ENCODE results near the gene ANP32B.

Gene ANP32B

GRCh38 chr9:98034593-98035546, 51.7 kb downstream of the ANP32B start:
- no peak for DNase-seq

GRCh38 chr9:98037357-98037756, 54.2 kb downstream of the ANP32B start:
- no peak for DNase-seq

GRCh38 chr9:98038958-98039357, 55.8 kb downstream of the ANP32B start:
- DNase-seq: no peak

GRCh38 chr9:98039607-98040017, 56.5 kb downstream of the ANP32B start:
- no peak for DNase-seq

- no peak for DNase-seq
Measured at GRCh38 chr9:98040212-98040611, 57.1 kb downstream of the ANP32B start.

DNA sequence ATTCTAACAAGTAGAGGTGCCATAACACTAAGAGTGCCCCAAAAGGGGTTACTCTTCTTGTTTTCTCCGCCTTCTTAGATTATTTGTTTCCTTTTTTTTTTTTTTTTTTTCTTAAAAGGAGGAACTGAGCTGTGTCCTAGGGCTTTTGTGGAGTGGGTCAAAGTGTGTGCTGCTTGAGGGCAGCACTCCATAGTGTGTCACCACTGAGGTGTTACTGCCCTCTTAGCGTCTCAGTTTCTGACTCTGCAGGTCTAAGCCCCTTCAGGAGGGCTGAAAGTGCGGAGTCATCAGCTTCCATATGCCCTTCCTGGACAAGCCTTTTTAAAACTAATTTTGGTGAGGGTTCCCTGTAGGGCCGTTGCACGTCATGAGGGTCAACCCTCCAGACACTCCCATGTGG, 60.8 kb downstream of the ANP32B start:
- no peak for DNase-seq

- no peak for DNase-seq
Measured at GRCh38 chr9:98045234-98046179, 62.4 kb downstream of the ANP32B start.

DNA sequence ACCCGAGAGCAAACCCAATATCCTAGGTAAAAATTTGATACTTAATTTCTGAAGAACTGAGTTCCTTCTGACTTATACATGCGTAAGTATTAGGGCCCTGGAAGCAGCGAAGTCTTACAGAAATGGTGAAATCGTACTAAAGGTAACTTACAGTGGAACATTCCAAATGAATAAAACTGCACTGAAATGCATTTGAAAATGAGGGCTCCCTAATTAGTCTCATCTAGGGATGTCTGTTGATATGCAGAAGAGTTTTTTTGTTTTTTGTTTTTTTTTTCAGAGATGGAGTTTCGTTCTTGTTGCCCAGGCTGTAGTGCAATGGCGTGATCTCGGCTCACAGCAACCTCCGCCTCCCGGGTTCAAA, 63.0 kb downstream of the ANP32B start:
- no peak for DNase-seq

GRCh38 chr9:98047002-98047401, 63.9 kb downstream of the ANP32B start:
- DNase-seq: no peak

- no peak for DNase-seq
Measured at GRCh38 chr9:98049288-98050072, 66.3 kb downstream of the ANP32B start.

- DNase-seq: no peak
Measured at GRCh38 chr9:98050351-98050750, 67.2 kb downstream of the ANP32B start.

- DNase-seq: no peak
Measured at GRCh38 chr9:98054376-98054951, 71.3 kb downstream of the ANP32B start.

DNA sequence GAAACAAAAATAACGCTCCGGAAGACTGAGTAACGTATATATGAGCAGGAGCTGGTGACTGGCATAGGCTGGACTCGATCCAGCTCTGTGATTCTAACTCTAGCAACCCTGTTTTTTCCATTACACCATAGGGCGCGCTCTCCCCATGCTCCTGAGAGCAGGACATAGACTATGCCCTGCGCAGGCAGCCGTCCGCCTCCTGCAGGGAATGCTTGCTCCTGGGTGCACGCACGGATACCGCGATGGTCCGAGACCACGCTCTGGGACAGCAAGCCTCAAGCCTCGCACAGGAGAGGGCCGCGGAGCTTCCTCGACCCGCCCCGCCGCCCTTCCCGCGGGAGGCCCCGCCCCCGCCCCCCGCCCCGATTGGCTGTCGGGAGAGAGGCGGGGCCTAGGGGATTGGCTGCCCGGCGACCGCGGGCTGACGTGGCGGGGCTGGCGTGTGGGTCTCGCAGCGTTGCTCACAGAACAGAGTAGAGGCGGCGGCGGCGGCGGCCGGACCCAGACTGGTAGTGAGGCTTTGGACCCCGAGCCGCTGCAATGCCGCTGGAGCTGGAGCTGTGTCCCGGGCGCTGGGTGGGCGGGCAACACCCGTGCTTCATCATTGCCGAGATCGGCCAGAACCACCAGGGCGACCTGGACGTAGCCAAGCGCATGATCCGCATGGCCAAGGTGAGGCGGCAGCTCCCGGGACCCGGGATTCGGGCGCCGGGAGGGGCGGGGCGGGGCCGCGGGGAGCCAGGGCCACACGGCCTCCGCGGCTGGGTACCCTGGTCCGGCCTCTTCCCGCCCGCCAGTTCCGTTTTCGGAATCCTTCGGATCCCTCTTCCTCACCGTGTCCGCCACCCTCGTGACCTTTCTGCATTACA, 73.4 kb downstream of the ANP32B start, which contains the start of gene NANS:
Gene NANS, plus strand, starts transcription at position 464 of the 869 bp plus-strand sequence. Its CDS starts 77 bp downstream, at position 541.
- DNase-seq: no peak

- DNase-seq: no peak
Measured at GRCh38 chr9:98057138-98057799, 74.1 kb downstream of the ANP32B start.

- no peak for DNase-seq
Measured at GRCh38 chr9:98062161-98062560, 79.0 kb downstream of the ANP32B start.

GRCh38 chr9:98064623-98065392, 81.7 kb downstream of the ANP32B start:
- DNase-seq: no peak

Data from NCI-H187 treated with DMSO at 0.1 percent for 48 hours (cell line).